HepG2 (cell line): ENCODE measurements around the gene VPS25. TPM values are rescaled to one million over a fixed set of nuclear protein-coding genes. Genes with fewer than 3 reads are reported as not detected.

Experiments
- ADNP ChIP-seq: sonication (generic); formaldehyde crosslinking; IDR thresholded peaks from 2 replicates; pipeline ENCODE4 v1.4.0; 2020; ENCODE audit warnings: missing genetic modification reagents
- CBX1 ChIP-seq: IDR thresholded peaks from one replicate; pipeline ENCODE4 v1.6.1; 2016; ENCODE audit warnings: antibody characterized with exemption, low read depth
- CTCF ChIP-seq: sonication (generic); formaldehyde crosslinking; IDR thresholded peaks from 2 replicates; pipeline ENCODE4 v1.5.0; 2020; ENCODE audit warnings: mild to moderate bottlenecking, missing genetic modification reagents, moderate library complexity
- HMGXB4 ChIP-seq, 2 experiments: sonication (generic) in 1 of 2; formaldehyde crosslinking in 1 of 2; IDR thresholded peaks; 2 replicates each; pipeline versions ENCODE4 v1.4.0 to v1.6.1; 2018 to 2020; ENCODE audit warnings: missing genetic modification reagents in 2 of 2, borderline replicate concordance in 1 of 2, low read depth in 1 of 2, mild to moderate bottlenecking in 1 of 2, missing biosample characterization in 1 of 2
- MAFF ChIP-seq: IDR thresholded peaks from 2 replicates; pipeline ENCODE4 v1.6.1; 2011; ENCODE audit warnings: low read depth, low read length, improper control_type of control experiment
- NFYC ChIP-seq: IDR thresholded peaks from 2 replicates; pipeline ENCODE4 v1.6.1; 2016; ENCODE audit warnings: missing genetic modification reagents, missing compliant biosample characterization
- PBX2 ChIP-seq: IDR thresholded peaks from 2 replicates; pipeline ENCODE4 v1.6.1; 2016; ENCODE audit warnings: control low read depth
- RBFOX2 ChIP-seq: fragments of 200-400 bp; formaldehyde crosslinking; IDR thresholded peaks from 2 replicates; pipeline ENCODE4 v1.6.1; 2017; ENCODE audit warnings: low read depth, mild to moderate bottlenecking, low read length
- RXRB ChIP-seq: IDR thresholded peaks from 2 replicates; pipeline ENCODE4 v1.6.1; 2016; ENCODE audit warnings: borderline replicate concordance, missing genetic modification reagents, missing compliant biosample characterization
- TAF1 ChIP-seq: sonication (generic); formaldehyde crosslinking; IDR thresholded peaks from 2 replicates; pipeline ENCODE4 v1.4.0; 2020; ENCODE audit warnings: missing genetic modification reagents
- XBP1 ChIP-seq: sonication (generic); formaldehyde crosslinking; IDR thresholded peaks from 2 replicates; pipeline ENCODE4 v1.5.0; 2020; ENCODE audit warnings: missing genetic modification reagents
- ZFP82 ChIP-seq: sonication (generic); formaldehyde crosslinking; IDR thresholded peaks from 2 replicates; pipeline ENCODE4 v1.5.1; 2020; ENCODE audit warnings: mild to moderate bottlenecking, missing genetic modification reagents, borderline replicate concordance
- ZSCAN9 ChIP-seq: IDR thresholded peaks from 2 replicates; pipeline ENCODE4 v1.6.1; 2016; ENCODE audit warnings: borderline replicate concordance
- polyA plus RNA-seq, 8 experiments: library from polyadenylated mRNA; depleted of rRNA in 3 of 8; stranded (reverse) in 7 of 8; unstranded in 1 of 8; fragments of >200 nt; fragmentation: Illumina TruSeq in 4 of 8; extraction: Trizol in 4 of 8; gene quantifications; 2 replicates each; pipeline versions ENCODE4 v1.2.1 to v1.2.3, GENCODE V29; 2011 to 2016; ENCODE audit warnings: low read depth in 4 of 8, missing spikeins in 1 of 8, mixed read lengths in 1 of 8; ENCODE audit not compliant: insufficient read depth in 1 of 8
- total RNA-seq, 5 experiments: library from RNA; depleted of rRNA; stranded (reverse); fragments of >200 nt; fragmentation: Illumina TruSeq; extraction: Trizol; gene quantifications; 2 replicates each; pipeline ENCODE4 v1.2.3, GENCODE V29; 2016; ENCODE audit warnings: low read depth in 1 of 5
- TF ChIP-seq, protein P1 (sequence below): sonication (generic); formaldehyde crosslinking; IDR thresholded peaks from 2 replicates; pipeline ENCODE4 v1.4.0; 2020; ENCODE audit warnings: missing genetic modification reagents
- TF ChIP-seq, protein P2 (sequence below): sonication (generic); IDR thresholded peaks from 2 replicates; pipeline ENCODE4 v1.6.1; 2016; ENCODE audit warnings: low read depth, borderline replicate concordance

VPS25 gene
- total and polyA plus RNA-seq, 2 of the 13 experiments (the other 11 are each of a cell fraction or from before 2014, with no cell fraction given) = 161 to 249 TPM

GRCh38 chr17:42819939-42820535 lies 46.8 kb downstream of the VPS25 start (continued):
- TF ChIP-seq, protein P1, sequence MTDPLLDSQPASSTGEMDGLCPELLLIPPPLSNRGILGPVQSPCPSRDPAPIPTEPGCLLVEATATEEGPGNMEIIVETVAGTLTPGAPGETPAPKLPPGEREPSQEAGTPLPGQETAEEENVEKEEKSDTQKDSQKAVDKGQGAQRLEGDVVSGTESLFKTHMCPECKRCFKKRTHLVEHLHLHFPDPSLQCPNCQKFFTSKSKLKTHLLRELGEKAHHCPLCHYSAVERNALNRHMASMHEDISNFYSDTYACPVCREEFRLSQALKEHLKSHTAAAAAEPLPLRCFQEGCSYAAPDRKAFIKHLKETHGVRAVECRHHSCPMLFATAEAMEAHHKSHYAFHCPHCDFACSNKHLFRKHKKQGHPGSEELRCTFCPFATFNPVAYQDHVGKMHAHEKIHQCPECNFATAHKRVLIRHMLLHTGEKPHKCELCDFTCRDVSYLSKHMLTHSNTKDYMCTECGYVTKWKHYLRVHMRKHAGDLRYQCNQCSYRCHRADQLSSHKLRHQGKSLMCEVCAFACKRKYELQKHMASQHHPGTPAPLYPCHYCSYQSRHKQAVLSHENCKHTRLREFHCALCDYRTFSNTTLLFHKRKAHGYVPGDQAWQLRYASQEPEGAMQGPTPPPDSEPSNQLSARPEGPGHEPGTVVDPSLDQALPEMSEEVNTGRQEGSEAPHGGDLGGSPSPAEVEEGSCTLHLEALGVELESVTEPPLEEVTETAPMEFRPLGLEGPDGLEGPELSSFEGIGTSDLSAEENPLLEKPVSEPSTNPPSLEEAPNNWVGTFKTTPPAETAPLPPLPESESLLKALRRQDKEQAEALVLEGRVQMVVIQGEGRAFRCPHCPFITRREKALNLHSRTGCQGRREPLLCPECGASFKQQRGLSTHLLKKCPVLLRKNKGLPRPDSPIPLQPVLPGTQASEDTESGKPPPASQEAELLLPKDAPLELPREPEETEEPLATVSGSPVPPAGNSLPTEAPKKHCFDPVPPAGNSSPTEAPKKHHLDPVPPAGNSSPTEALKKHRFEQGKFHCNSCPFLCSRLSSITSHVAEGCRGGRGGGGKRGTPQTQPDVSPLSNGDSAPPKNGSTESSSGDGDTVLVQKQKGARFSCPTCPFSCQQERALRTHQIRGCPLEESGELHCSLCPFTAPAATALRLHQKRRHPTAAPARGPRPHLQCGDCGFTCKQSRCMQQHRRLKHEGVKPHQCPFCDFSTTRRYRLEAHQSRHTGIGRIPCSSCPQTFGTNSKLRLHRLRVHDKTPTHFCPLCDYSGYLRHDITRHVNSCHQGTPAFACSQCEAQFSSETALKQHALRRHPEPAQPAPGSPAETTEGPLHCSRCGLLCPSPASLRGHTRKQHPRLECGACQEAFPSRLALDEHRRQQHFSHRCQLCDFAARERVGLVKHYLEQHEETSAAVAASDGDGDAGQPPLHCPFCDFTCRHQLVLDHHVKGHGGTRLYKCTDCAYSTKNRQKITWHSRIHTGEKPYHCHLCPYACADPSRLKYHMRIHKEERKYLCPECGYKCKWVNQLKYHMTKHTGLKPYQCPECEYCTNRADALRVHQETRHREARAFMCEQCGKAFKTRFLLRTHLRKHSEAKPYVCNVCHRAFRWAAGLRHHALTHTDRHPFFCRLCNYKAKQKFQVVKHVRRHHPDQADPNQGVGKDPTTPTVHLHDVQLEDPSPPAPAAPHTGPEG = 0 out of 2 replicates have a peak, but pooled peaks have one; percentile 32
- TF ChIP-seq NFYC (CRISPR knock-in tag) (no peak), RBFOX2 (0 out of 2 replicates have a peak, but pooled peaks have one; percentile 27), CTCF (peak; percentile 81), ADNP (CRISPR knock-in tag) (no peak), PBX2 (CRISPR knock-in tag) (peak; percentile 65; the same call in 1 of the 2 replicates), XBP1 (CRISPR knock-in tag) (0 out of 2 replicates have a peak, but pooled peaks have one; percentile 19), CBX1 (no peak), TAF1 (CRISPR knock-in tag) (no peak), ZSCAN9 (CRISPR knock-in tag) (no peak), ZFP82 (CRISPR knock-in tag) (no peak), MAFF (peak; percentile 56), HMGXB4 (CRISPR knock-in tag; IDR thresholded peaks at IDR 0.05; ENCODE audit: borderline replicate concordance in 1 of 2, low read depth in 1 of 2) (peak; percentile 40; a peak in 2 of 4 replicates), RXRB (peak; percentile 17; the same call in 1 of the 2 replicates)
- TF ChIP-seq, protein P2, sequence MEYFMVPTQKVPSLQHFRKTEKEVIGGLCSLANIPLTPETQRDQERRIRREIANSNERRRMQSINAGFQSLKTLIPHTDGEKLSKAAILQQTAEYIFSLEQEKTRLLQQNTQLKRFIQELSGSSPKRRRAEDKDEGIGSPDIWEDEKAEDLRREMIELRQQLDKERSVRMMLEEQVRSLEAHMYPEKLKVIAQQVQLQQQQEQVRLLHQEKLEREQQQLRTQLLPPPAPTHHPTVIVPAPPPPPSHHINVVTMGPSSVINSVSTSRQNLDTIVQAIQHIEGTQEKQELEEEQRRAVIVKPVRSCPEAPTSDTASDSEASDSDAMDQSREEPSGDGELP = peak; percentile 54
